Measurements from ENCODE around the gene PFKFB3.
"Not testable (repeated sequence)": the region's sequence is repeated elsewhere in the genome, so short reads cannot be mapped to it uniquely, and the experiment has no call there.

PFKFB3 gene

GRCh38 chr10:6203331-6204062 lies 765 bp downstream of the PFKFB3 start:
- peak in 1 of 2 experiments; percentile 25 for DNase-seq

GRCh38 chr10:6204063-6204340 lies 1.3 kb downstream of the PFKFB3 start:
- no peak for DNase-seq

- DNase-seq: no peak
Measured at GRCh38 chr10:6204341-6205191, 1.8 kb downstream of the PFKFB3 start.

GRCh38 chr10:6206486-6206885 lies 3.8 kb downstream of the PFKFB3 start:
- not testable (repeated sequence) for DNase-seq

- no peak for DNase-seq
Measured at GRCh38 chr10:6207658-6208057, 4.9 kb downstream of the PFKFB3 start.

- no peak for DNase-seq
Measured at GRCh38 chr10:6208799-6209235, 6.1 kb downstream of the PFKFB3 start.

GRCh38 chr10:6211341-6211670 lies 8.6 kb downstream of the PFKFB3 start:
- DNase-seq: no peak

GRCh38 chr10:6211671-6212635 lies 9.2 kb downstream of the PFKFB3 start:
- DNase-seq: no peak

- no peak for DNase-seq
Measured at GRCh38 chr10:6212806-6213205, 10.1 kb downstream of the PFKFB3 start.

GRCh38 chr10:6213257-6213905 lies 10.6 kb downstream of the PFKFB3 start:
- no peak for DNase-seq

- no peak for DNase-seq
Measured at GRCh38 chr10:6213908-6214307, 11.2 kb downstream of the PFKFB3 start.

GRCh38 chr10:6214612-6215011 lies 11.9 kb downstream of the PFKFB3 start:
- no peak for DNase-seq

GRCh38 chr10:6215241-6215640 lies 12.5 kb downstream of the PFKFB3 start:
- no peak for DNase-seq

- no peak for DNase-seq
Measured at GRCh38 chr10:6215683-6216484, 13.2 kb downstream of the PFKFB3 start.

GRCh38 chr10:6216916-6217315 lies 14.2 kb downstream of the PFKFB3 start:
- no peak for DNase-seq

- DNase-seq: no peak
Measured at GRCh38 chr10:6217611-6218010, 14.9 kb downstream of the PFKFB3 start.

- no peak for DNase-seq
Measured at GRCh38 chr10:6218692-6219493, 16.2 kb downstream of the PFKFB3 start.

GRCh38 chr10:6219494-6219836 lies 16.7 kb downstream of the PFKFB3 start:
- DNase-seq: no peak

GRCh38 chr10:6220418-6221191 lies 17.9 kb downstream of the PFKFB3 start:
- no peak for DNase-seq

- DNase-seq: no peak
Measured at GRCh38 chr10:6221192-6221940, 18.6 kb downstream of the PFKFB3 start.

All from SHP77 (cell line).